ENCODE data around the gene SLC22A14. TPM values are rescaled to one million over a fixed set of nuclear protein-coding genes. Genes with fewer than 3 reads are reported as not detected.

The SLC22A14 gene
- total RNA-seq, 1 experiment from 2014 or later, result 0.13 TPM

- DNase-seq (ENCODE audit: low read depth, low spot score) (no peak), ATAC-seq (no peak)
- Histone ChIP-seq H3K27ac (ENCODE audit: low read length) (no peak overlapping the region), H3K4me3 (ENCODE audit: low read depth in 2 of 2, low read length in 2 of 2) (no peak overlapping the region), H3K27me3 (ENCODE audit: control insufficient read depth, insufficient read depth, low read length) (no peaks in the 10 kb centered on the region), H3K4me1 (ENCODE audit: control insufficient read depth, insufficient read depth, low read length) (no peaks in the 10 kb centered on the region), H3K9me3 (ENCODE audit: control insufficient read depth, insufficient read depth, low read depth, low read length) (no peaks in the 10 kb centered on the region), H3K36me3 (ENCODE audit: control insufficient read depth, insufficient read depth, low read length) (no peaks in the 10 kb centered on the region)
- POLR2A ChIA-PET, result no interaction called here
- TF ChIP-seq TCF7L2 (IDR thresholded peaks at IDR 0.05; ENCODE audit: low read depth, low read length), result no peak
- BruUV-seq (replicated peaks), result no TSS peak
- intact Hi-C loops (cut with micrococcal nuclease; ENCODE audit: unreplicated experiment) (no loop called here), in situ Hi-C loops (cut with HindIII; ENCODE audit: low pct_unique_long_range_greater_than_20kb, low sequenced_read_pairs) (no loop called here)
- CTCF ChIA-PET, result no interaction called here
These were observed 85.7 kb downstream of the SLC22A14 start for GRCh38 chr3:38367779-38368178.

Other genes starting within 250 kb of the SLC22A14 start
- gene DLEC1, start 243.1 kb upstream of the SLC22A14 start, total RNA-seq (2021; ENCODE audit: unreplicated experiment), result not detected
- 52.0 TPM for gene ACAA1, start 145.2 kb upstream of the SLC22A14 start, total RNA-seq (2021; ENCODE audit: unreplicated experiment)
- 32.7 TPM for gene MYD88, start 143.6 kb upstream of the SLC22A14 start, total RNA-seq (2021; ENCODE audit: unreplicated experiment)
- gene OXSR1, start 116.8 kb upstream of the SLC22A14 start, total RNA-seq (2021; ENCODE audit: unreplicated experiment), result 33.2 TPM
- 0.33 TPM for gene SLC22A13, start 16.5 kb upstream of the SLC22A14 start, total RNA-seq (2021; ENCODE audit: unreplicated experiment)
- 6.6 TPM for gene XYLB, start 64.5 kb downstream of the SLC22A14 start, total RNA-seq (2021; ENCODE audit: unreplicated experiment)
- 2.8 TPM for gene ACVR2B, start 171.6 kb downstream of the SLC22A14 start, total RNA-seq (2021; ENCODE audit: unreplicated experiment)
- gene EXOG, start 214.0 kb downstream of the SLC22A14 start, total RNA-seq (2021; ENCODE audit: unreplicated experiment), result 12.5 TPM

Measured in Panc1 (cell line).